Measurements from ENCODE around the gene SDHA.
A peak's percentile ranks its signal among the peaks of the same experiment; 100 is the strongest.
"Not testable (repeated sequence)": the region's sequence is repeated elsewhere in the genome, so short reads cannot be mapped to it uniquely, and the experiment has no call there.

Gene SDHA

GRCh38 chr5:189486-189885 is 28.6 kb upstream of the SDHA start:
- no peak overlapping the region for H3K4me3 Mint-ChIP-seq
- ATAC-seq (replicated peaks) = no peak
- peaks cover 16 to 34% of the 10 kb centered on the region in 2 donors for H3K27me3 Mint-ChIP-seq

GRCh38 chr5:189976-190365 is 28.1 kb upstream of the SDHA start:
- peaks cover 16 to 34% of the 10 kb centered on the region in 2 donors for H3K27me3 Mint-ChIP-seq
- H3K27ac Mint-ChIP-seq = no peak overlapping the region
- peaks cover 5 to 11% of the 10 kb centered on the region in 2 donors for H3K4me1 Mint-ChIP-seq (ENCODE audit: low read depth in 2 of 2)
- ATAC-seq (replicated peaks) = no peak
- H3K36me3 Mint-ChIP-seq (ENCODE audit: insufficient read depth) = peaks cover 3% of the 10 kb centered on the region
- no peaks in the 10 kb centered on the region for H3K9me3 Mint-ChIP-seq
- no peak for DNase-seq
- no peak overlapping the region for H3K4me3 Mint-ChIP-seq

More at GRCh38 chr5:189486-189885, 28.6 kb upstream of the SDHA start:
- Mint-ChIP-seq H3K36me3 (ENCODE audit: insufficient read depth) (peaks cover 3% of the 10 kb centered on the region), H3K9me3 (no peaks in the 10 kb centered on the region), H3K4me1 (ENCODE audit: low read depth in 2 of 2) (peaks cover 5 to 11% of the 10 kb centered on the region in 2 donors), H3K27ac (no peak overlapping the region)
- no peak for DNase-seq

GRCh38 chr5:190366-191035 is 27.6 kb upstream of the SDHA start:
- Mint-ChIP-seq H3K27me3 (peaks cover 16 to 39% of the 10 kb centered on the region in 2 donors), H3K27ac (no peak overlapping the region)
- no peak for ATAC-seq (replicated peaks)

DNA sequence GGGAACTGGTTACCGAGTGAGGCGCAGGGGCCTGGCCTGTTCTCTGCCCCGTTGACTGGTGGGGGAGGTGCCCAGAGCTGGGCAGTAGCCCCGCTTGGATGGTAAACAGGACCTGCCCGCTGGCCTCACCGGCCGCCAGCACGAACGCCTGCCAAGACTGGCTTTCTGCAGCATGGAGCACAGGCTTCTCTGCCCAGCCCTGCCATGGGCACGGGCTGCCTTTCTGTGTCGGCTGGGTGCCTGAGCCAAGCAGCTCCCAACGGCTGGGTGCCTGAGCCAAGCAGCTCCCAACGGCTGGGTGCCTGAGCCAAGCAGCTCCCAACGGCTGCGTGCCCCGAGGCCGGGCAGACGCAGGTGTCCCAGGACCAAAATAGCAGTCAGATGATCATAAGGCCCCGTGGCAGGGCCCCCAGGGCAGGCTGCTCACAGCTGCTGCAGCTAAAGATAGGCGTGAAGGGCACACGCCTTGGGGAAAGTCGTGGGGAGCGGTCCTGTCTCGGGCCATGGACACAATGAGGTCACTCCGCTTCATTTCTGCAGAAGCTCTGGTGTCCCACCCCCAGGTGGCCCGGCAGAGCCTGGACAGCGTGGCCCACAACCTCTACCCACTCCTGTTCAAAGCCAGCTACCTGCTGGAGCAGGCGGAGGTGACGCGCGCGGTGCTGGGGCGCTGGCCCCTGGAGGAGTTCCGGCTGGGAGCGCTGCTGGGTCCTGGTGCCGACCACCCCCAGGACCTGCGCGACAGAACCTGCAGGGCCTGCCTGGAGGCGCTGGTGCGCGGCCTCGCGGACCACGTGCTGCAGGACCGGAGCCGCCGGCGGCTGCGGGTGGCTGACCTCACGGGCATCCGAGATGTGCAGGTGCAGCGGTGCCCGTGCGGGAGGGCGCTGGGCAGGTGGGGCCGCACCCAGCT is 26.8 kb upstream of the SDHA start, which contains the start of gene LRRC14B:
LRRC14B (plus strand) TSS at position 460 of the 913 bp plus-strand sequence; CDS start at position 504, 44 bp downstream.
- Mint-ChIP-seq H3K4me1 (ENCODE audit: low read depth in 2 of 2) (peaks cover 5 to 14% of the 10 kb centered on the region in 2 donors), H3K27ac (no peak within 1 kb of the TSS), H3K36me3 (ENCODE audit: insufficient read depth) (peaks cover 3% of the 10 kb centered on the region), H3K27me3 (peaks cover 16 to 41% of the 10 kb centered on the region in 2 donors), H3K4me3 (no peak within 1 kb of the TSS), H3K9me3 (no peaks in the 10 kb centered on the region)
- DNase-seq (no peak), ATAC-seq (replicated peaks) (no peak)

More at GRCh38 chr5:190366-191035, 27.6 kb upstream of the SDHA start:
- H3K36me3 Mint-ChIP-seq (ENCODE audit: insufficient read depth) = peaks cover 3% of the 10 kb centered on the region
- no peak overlapping the region for H3K4me3 Mint-ChIP-seq
- H3K4me1 Mint-ChIP-seq (ENCODE audit: low read depth in 2 of 2) = peaks cover 5 to 13% of the 10 kb centered on the region in 2 donors
- no peak for DNase-seq
- H3K9me3 Mint-ChIP-seq = no peaks in the 10 kb centered on the region

- Mint-ChIP-seq H3K9me3 (no peaks in the 10 kb centered on the region), H3K36me3 (ENCODE audit: insufficient read depth) (peaks cover 3% of the 10 kb centered on the region), H3K4me1 (ENCODE audit: low read depth in 2 of 2) (peaks cover 5 to 14% of the 10 kb centered on the region in 2 donors), H3K27me3 (peaks cover 16 to 41% of the 10 kb centered on the region in 2 donors), H3K4me3 (no peak overlapping the region), H3K27ac (no peak overlapping the region)
- DNase-seq (no peak), ATAC-seq (replicated peaks) (no peak)
Measured at GRCh38 chr5:191949-192690, 26.0 kb upstream of the SDHA start.

DNA sequence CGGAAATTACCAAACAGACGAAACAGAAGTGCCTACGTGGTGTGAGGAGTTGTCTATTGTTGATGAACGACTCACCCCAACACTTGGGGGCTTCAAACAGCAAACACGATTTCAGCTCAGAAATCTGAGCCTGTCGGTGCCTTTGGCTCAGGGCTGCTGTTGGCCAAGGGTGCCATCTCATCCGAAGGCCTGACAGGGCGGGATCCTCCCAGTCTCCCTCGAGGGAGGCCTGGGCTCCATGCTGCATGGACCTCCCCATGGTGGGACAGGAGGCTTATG is 25.5 kb upstream of the SDHA start:
- no peaks in the 10 kb centered on the region for H3K9me3 Mint-ChIP-seq
- ATAC-seq (replicated peaks) (no peak), DNase-seq (no peak)
- H3K4me1 Mint-ChIP-seq (ENCODE audit: low read depth in 2 of 2) = peaks cover 5 to 14% of the 10 kb centered on the region in 2 donors
- H3K4me3 Mint-ChIP-seq = no peak overlapping the region
- H3K36me3 Mint-ChIP-seq (ENCODE audit: insufficient read depth) = peaks cover 3% of the 10 kb centered on the region
- peaks cover 16 to 41% of the 10 kb centered on the region in 2 donors for H3K27me3 Mint-ChIP-seq
- no peak overlapping the region for H3K27ac Mint-ChIP-seq

- peaks cover 16 to 40% of the 10 kb centered on the region in 2 donors for H3K27me3 Mint-ChIP-seq
- peaks cover 5 to 13% of the 10 kb centered on the region in 2 donors for H3K4me1 Mint-ChIP-seq (ENCODE audit: low read depth in 2 of 2)
- no peak overlapping the region for H3K27ac Mint-ChIP-seq
- peaks cover 3% of the 10 kb centered on the region for H3K36me3 Mint-ChIP-seq (ENCODE audit: insufficient read depth)
- no peak overlapping the region for H3K4me3 Mint-ChIP-seq
- no peaks in the 10 kb centered on the region for H3K9me3 Mint-ChIP-seq
- DNase-seq (no peak), ATAC-seq (replicated peaks) (no peak)
Measured at GRCh38 chr5:192970-193831, 24.9 kb upstream of the SDHA start.

GRCh38 chr5:194102-194501 is 24.0 kb upstream of the SDHA start:
- no peak for DNase-seq
- peaks cover under 1 to 7% of the 10 kb centered on the region in 2 donors for H3K4me1 Mint-ChIP-seq (ENCODE audit: low read depth in 2 of 2)
- no peak overlapping the region for H3K27ac Mint-ChIP-seq
- no peak for ATAC-seq (replicated peaks)
- H3K27me3 Mint-ChIP-seq = peaks cover 16 to 33% of the 10 kb centered on the region in 2 donors
- H3K36me3 Mint-ChIP-seq (ENCODE audit: insufficient read depth) = no peaks in the 10 kb centered on the region
- H3K9me3 Mint-ChIP-seq = no peaks in the 10 kb centered on the region
- H3K4me3 Mint-ChIP-seq = no peak overlapping the region

GRCh38 chr5:194603-195209 is 23.4 kb upstream of the SDHA start:
- Mint-ChIP-seq H3K9me3 (no peaks in the 10 kb centered on the region), H3K27ac (peak overlapping the region in 1 of 2 donors; percentile 46), H3K36me3 (ENCODE audit: insufficient read depth) (no peaks in the 10 kb centered on the region), H3K4me3 (no peak overlapping the region), H3K27me3 (peaks cover 16 to 33% of the 10 kb centered on the region in 2 donors), H3K4me1 (ENCODE audit: low read depth in 2 of 2) (peaks cover 0 to 7% of the 10 kb centered on the region in 2 donors)
- ATAC-seq (replicated peaks) = no peak
- no peak for DNase-seq

DNA sequence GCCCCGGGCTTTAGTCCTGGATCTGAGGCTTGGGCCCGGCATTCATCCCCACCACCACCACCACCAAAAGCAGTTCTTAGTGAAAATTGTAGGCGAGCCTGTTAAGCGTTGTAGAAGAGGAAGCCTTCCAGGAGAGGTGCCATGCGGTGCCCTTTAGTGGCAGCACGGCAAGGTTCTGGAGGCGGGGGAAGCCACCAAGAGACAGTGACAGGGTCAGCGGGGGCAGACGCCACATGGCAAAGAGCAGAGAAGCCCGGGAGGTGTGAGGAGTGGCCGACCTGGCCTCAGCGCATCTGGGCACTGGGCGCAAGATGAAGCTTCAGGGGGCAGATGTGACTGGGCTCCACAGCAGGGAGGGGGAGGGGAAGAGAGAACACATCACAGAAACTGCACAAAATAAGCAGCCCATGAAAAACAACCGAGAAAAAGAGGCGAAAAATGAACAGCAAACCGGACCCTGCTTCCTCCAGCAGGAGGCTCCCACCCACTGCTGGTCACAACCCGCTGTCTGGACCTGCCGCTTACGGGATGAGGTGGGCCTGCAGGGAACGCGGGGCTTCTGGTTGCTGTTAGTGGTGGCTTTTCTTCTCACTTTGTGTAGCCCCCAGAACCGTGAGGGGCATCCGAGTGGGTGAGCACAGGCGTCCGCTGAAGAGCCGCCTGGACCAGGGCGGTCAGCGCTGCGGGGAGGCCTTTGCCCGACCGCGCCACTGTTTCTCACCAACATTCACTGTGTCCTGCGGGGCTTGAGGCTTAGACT is 22.5 kb upstream of the SDHA start:
- H3K27ac Mint-ChIP-seq = peak overlapping the region in 1 of 2 donors; percentile 46
- peaks cover 0 to 3% of the 10 kb centered on the region in 2 donors for H3K4me1 Mint-ChIP-seq (ENCODE audit: low read depth in 2 of 2)
- ATAC-seq (replicated peaks) (no peak), DNase-seq (no peak)
- peaks cover 9 to 30% of the 10 kb centered on the region in 2 donors for H3K27me3 Mint-ChIP-seq
- no peaks in the 10 kb centered on the region for H3K9me3 Mint-ChIP-seq
- H3K36me3 Mint-ChIP-seq (ENCODE audit: insufficient read depth) = no peaks in the 10 kb centered on the region
- no peak overlapping the region for H3K4me3 Mint-ChIP-seq

DNA sequence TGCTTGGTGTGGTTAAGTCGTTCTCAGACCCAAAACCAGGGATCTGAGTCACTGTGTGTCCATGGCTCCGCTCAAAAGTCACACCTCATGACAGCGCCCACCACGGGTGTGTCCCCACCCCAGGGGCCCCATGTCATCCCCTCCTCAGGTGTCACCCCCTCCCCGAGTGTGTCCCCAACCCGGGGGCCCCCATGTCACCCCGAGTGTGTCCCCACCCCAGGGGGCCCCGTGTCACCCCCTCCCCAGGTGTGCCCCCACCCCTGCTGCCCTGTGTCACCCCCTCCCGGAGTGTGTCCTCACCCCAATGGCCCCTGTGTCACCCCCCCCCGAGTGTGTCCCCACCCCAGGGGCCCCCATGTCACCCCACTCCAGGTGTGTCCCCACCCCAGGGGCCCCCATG is 21.8 kb upstream of the SDHA start:
- ATAC-seq (replicated peaks) = no peak
- H3K27me3 Mint-ChIP-seq = peaks cover 7 to 22% of the 10 kb centered on the region in 2 donors
- peaks cover 2 to 3% of the 10 kb centered on the region in 2 donors for H3K4me1 Mint-ChIP-seq (ENCODE audit: low read depth in 2 of 2)
- no peak for DNase-seq
- no peaks in the 10 kb centered on the region for H3K9me3 Mint-ChIP-seq
- H3K27ac Mint-ChIP-seq = no peak overlapping the region
- H3K36me3 Mint-ChIP-seq (ENCODE audit: insufficient read depth) = no peaks in the 10 kb centered on the region
- H3K4me3 Mint-ChIP-seq = no peak overlapping the region

DNA sequence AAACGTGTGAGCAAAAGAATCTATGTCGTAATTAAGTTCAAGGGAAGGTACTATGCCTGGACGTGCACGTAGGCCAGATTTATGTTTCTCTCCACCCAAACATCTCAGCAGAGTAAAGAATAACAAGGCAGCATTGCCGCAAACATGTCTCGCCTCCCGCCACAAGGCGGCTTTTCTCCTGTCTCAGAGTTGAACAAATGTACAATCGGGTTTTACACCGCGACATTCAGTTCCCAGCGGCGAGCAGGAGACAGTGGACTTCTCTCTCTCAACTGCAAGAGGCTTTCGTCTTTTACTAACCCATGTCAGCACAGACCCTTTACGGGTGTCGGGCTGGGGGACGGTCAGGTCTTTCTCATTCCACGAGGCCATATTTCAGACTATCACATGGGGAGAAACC is 21.1 kb upstream of the SDHA start:
- not testable (repeated sequence) for H3K4me3 Mint-ChIP-seq; ATAC-seq (replicated peaks); H3K27ac Mint-ChIP-seq; H3K9me3 Mint-ChIP-seq; H3K4me1 Mint-ChIP-seq (ENCODE audit: low read depth in 2 of 2); H3K36me3 Mint-ChIP-seq (ENCODE audit: insufficient read depth); DNase-seq
- peaks cover 7 to 19% of the 10 kb centered on the region in 2 donors for H3K27me3 Mint-ChIP-seq
